Right lung (tissue), 5 donors: ENCODE results near the gene FAM43B. TPM values are rescaled to one million over a fixed set of nuclear protein-coding genes. Genes with fewer than 3 reads are reported as not detected.

Experiments
- DNase-seq, 2 donors: peaks; one replicate each; pipeline ENCODE4 v3.0.0-alpha.2; 2013
- polyA plus RNA-seq, 5 donors: library from polyadenylated mRNA; unstranded; fragments of 120-200 nt; gene quantifications; one replicate each; pipeline versions ENCODE4 v1.2.1 to v1.2.3, GENCODE V29; 2013; ENCODE audit warnings: inconsistent platforms in 1 of 5, low replicate concordance in 1 of 5; ENCODE audit not compliant: insufficient read length in 5 of 5, insufficient read depth in 1 of 5

FAM43B gene
- polyA plus RNA-seq, 5 donors: 0.33 to 1.3 (median 0.37) TPM

GRCh38 chr1:20546637-20547036 lies 5.7 kb upstream of the FAM43B start:
- no peak for DNase-seq

- no peak for DNase-seq
Measured at GRCh38 chr1:20551161-20551560, 1.2 kb upstream of the FAM43B start.

GRCh38 chr1:20552728-20553445 lies 514 bp downstream of the FAM43B start:
- no peak for DNase-seq

- DNase-seq: no peak
Measured at GRCh38 chr1:20555025-20555757, 2.8 kb downstream of the FAM43B start.

GRCh38 chr1:20555758-20556120 lies 3.4 kb downstream of the FAM43B start:
- no peak for DNase-seq

GRCh38 chr1:20558191-20558590 lies 5.8 kb downstream of the FAM43B start:
- no peak for DNase-seq

GRCh38 chr1:20560966-20561365 lies 8.6 kb downstream of the FAM43B start:
- DNase-seq: no peak

- no peak for DNase-seq
Measured at GRCh38 chr1:20565234-20565633, 12.9 kb downstream of the FAM43B start.

- DNase-seq: no peak
Measured at GRCh38 chr1:20569523-20570098, 17.2 kb downstream of the FAM43B start.

GRCh38 chr1:20571427-20571826 lies 19.1 kb downstream of the FAM43B start:
- no peak for DNase-seq

- DNase-seq: no peak
Measured at GRCh38 chr1:20573987-20574386, 21.6 kb downstream of the FAM43B start.

- peak in 1 of 2 donors; percentile 50 for DNase-seq
Measured at GRCh38 chr1:20574686-20575540, 22.5 kb downstream of the FAM43B start.

GRCh38 chr1:20575541-20576336 lies 23.4 kb downstream of the FAM43B start:
- DNase-seq: no peak

- DNase-seq: no peak
Measured at GRCh38 chr1:20578062-20578461, 25.7 kb downstream of the FAM43B start.

GRCh38 chr1:20578721-20579395 lies 26.5 kb downstream of the FAM43B start:
- no peak for DNase-seq

GRCh38 chr1:20584890-20585289 lies 32.5 kb downstream of the FAM43B start:
- no peak for DNase-seq

- no peak for DNase-seq
Measured at GRCh38 chr1:20586953-20587660, 34.7 kb downstream of the FAM43B start.

GRCh38 chr1:20587661-20588053 lies 35.3 kb downstream of the FAM43B start:
- DNase-seq: no peak

GRCh38 chr1:20588634-20589225 lies 36.4 kb downstream of the FAM43B start, which contains the start of gene CDA:
Gene CDA, plus strand, starts transcription at chr1:20589097. Its CDS starts 33 bp downstream, at chr1:20589130.
- DNase-seq: no peak
